ENCODE results near the gene ATP9B. TPM values are rescaled to one million over a fixed set of nuclear protein-coding genes. Genes with fewer than 3 reads are reported as not detected.

ATP9B gene
- total and polyA plus RNA-seq, 2 donors from 2014 or later = 10.0 to 48.2 TPM

- Histone ChIP-seq H3K4me1 (ENCODE audit: control insufficient read depth in 2 of 3, insufficient read depth in 2 of 3, low read depth in 1 of 3, low read length in 3 of 3) (no peaks in the 10 kb centered on the region), H3K4me3 (ENCODE audit: low read length in 3 of 3) (no peak overlapping the region), H3K9me3 (ENCODE audit: control insufficient read depth in 2 of 3, insufficient read depth in 1 of 3, low read length in 3 of 3) (no peaks in the 10 kb centered on the region), H3K36me3 (ENCODE audit: control insufficient read depth in 2 of 3, insufficient read depth in 3 of 3, low read length in 3 of 3) (peaks cover 0 to 6% (median 0%) of the 10 kb centered on the region in 3 donors), H3K27me3 (ENCODE audit: control insufficient read depth, insufficient read depth, low read length) (no peaks in the 10 kb centered on the region), H3K9ac (ENCODE audit: low read length in 3 of 3) (no peak overlapping the region), H3K27ac (ENCODE audit: low read depth in 2 of 2, low read length in 2 of 2) (no peak overlapping the region)
- TF ChIP-seq CTCF (IDR thresholded peaks at IDR 0.05; ENCODE audit: borderline replicate concordance, extremely low read depth, insufficient read depth) = no peak
- no peak for DNase-seq
- no peak for FAIRE-seq
- intact Hi-C loops (cut with DNase I) = no loop called here
These were observed 206.3 kb downstream of the ATP9B start for GRCh38 chr18:79275461-79275860.

- Histone ChIP-seq H3K4me1 (ENCODE audit: control insufficient read depth in 2 of 3, insufficient read depth in 2 of 3, low read depth in 1 of 3, low read length in 3 of 3) (no peaks in the 10 kb centered on the region), H3K4me3 (ENCODE audit: low read length in 3 of 3) (no peak overlapping the region), H3K9me3 (ENCODE audit: control insufficient read depth in 2 of 3, insufficient read depth in 1 of 3, low read length in 3 of 3) (no peaks in the 10 kb centered on the region), H3K9ac (ENCODE audit: low read length in 3 of 3) (no peak overlapping the region), H3K27me3 (ENCODE audit: control insufficient read depth, insufficient read depth, low read length) (no peaks in the 10 kb centered on the region), H3K27ac (ENCODE audit: low read depth in 2 of 2, low read length in 2 of 2) (no peak overlapping the region), H3K36me3 (ENCODE audit: control insufficient read depth in 2 of 3, insufficient read depth in 3 of 3, low read length in 3 of 3) (peaks cover 0 to 6% (median 0%) of the 10 kb centered on the region in 3 donors)
- FAIRE-seq (no peak), DNase-seq (no peak)
- intact Hi-C loops (cut with DNase I) = no loop called here
- no peak for TF ChIP-seq CTCF (IDR thresholded peaks at IDR 0.05; ENCODE audit: borderline replicate concordance, extremely low read depth, insufficient read depth)
These were observed 206.8 kb downstream of the ATP9B start for GRCh38 chr18:79275992-79276391.

- no peak overlapping the region for H3K4me3 ChIP-seq (ENCODE audit: low read length in 3 of 3)
- no peaks in the 10 kb centered on the region for H3K4me1 ChIP-seq (ENCODE audit: control insufficient read depth in 2 of 3, insufficient read depth in 2 of 3, low read depth in 1 of 3, low read length in 3 of 3)
- FAIRE-seq (no peak), DNase-seq (no peak)
- TF ChIP-seq CTCF (IDR thresholded peaks at IDR 0.05; ENCODE audit: borderline replicate concordance, extremely low read depth, insufficient read depth) = no peak
- intact Hi-C loops (cut with DNase I) = no loop called here
- no peaks in the 10 kb centered on the region for H3K27me3 ChIP-seq (ENCODE audit: control insufficient read depth, insufficient read depth, low read length)
- no peak overlapping the region for H3K9ac ChIP-seq (ENCODE audit: low read length in 3 of 3)
- H3K36me3 ChIP-seq (ENCODE audit: control insufficient read depth in 2 of 3, insufficient read depth in 3 of 3, low read length in 3 of 3) = peaks cover 0 to 3% (median 0%) of the 10 kb centered on the region in 3 donors
- H3K9me3 ChIP-seq (ENCODE audit: control insufficient read depth in 2 of 3, insufficient read depth in 1 of 3, low read length in 3 of 3) = no peaks in the 10 kb centered on the region
- no peak overlapping the region for H3K27ac ChIP-seq (ENCODE audit: low read depth in 2 of 2, low read length in 2 of 2)
These were observed 209.7 kb downstream of the ATP9B start for GRCh38 chr18:79278896-79279295.
